ENCODE measurements around the gene IKZF3. TPM values are rescaled to one million over a fixed set of nuclear protein-coding genes. Genes with fewer than 3 reads are reported as not detected.
"Not testable (repeated sequence)": the region's sequence is repeated elsewhere in the genome, so short reads cannot be mapped to it uniquely, and the experiment has no call there.

IKZF3 gene
- total RNA-seq = 1 to 10 TPM; 4.8 to 5.6 TPM

DNA sequence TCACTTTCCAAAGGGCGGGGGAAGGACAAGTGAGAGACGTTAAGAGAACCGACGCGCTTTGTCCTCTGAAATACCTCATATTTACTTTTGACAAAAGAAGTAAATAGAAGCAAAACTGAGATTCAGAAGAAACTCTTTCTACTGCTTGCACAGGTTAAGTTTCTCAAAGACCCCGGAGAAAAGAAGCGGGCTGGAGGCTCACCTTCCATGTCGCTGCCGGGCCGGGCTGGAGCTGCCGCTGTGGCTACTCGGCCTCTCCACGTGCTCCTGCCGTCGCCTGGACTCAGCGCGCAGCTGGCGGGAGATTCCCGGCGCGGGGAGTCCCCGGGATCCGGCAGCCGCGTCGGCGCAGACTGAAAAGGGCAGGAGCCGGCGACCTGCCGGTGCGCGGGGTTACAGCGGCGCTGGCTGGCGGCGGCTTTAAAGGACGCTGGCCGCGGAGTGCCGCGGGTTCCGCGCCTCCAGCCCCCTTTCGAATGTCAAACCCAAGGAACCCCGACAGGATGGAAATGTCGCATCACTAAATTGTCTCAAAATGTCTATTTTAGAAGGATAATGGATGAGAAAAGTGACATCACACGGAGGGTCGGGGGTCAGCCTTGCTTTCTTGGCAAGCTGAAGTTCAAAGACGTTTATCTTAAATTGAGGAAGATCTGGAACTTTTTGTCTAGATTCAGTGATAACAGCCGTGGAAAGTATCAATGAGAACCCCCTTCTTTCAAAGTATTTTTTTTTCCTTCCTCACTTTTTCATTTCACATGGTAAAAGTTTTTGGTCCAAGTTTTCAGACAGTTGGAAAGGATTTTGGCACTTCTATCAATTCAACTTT, at the start of gene IKZF3:
IKZF3 (minus strand) TSS at position 395 of the 829 bp plus-strand sequence; CDS start at position 209, 186 bp downstream.
- no peak for TF ChIP-seq CTCF (IDR thresholded peaks at IDR 0.05)
- H3K4me3 ChIP-seq = peak within 1 kb of the TSS; percentile 62
- no peaks in the 10 kb centered on the region for H3K9me3 ChIP-seq
- H3K36me3 ChIP-seq = no peaks in the 10 kb centered on the region
- no peak within 1 kb of the TSS for H3K27ac ChIP-seq
- peaks cover 24% of the 10 kb centered on the region for H3K27me3 ChIP-seq (replicated peaks; ENCODE audit: insufficient read depth)
- no peak for ATAC-seq (ENCODE audit: insufficient number of reproducible peaks, low FRiP score, low read depth)
- no peak for DNase-seq (ENCODE audit: low spot score)
- peaks cover 8% of the 10 kb centered on the region in 2 donors for H3K4me1 ChIP-seq (ENCODE audit: control insufficient read depth in 1 of 2, low read depth in 2 of 2)

- Histone ChIP-seq H3K36me3 (no peaks in the 10 kb centered on the region), H3K4me3 (no peak overlapping the region), H3K27ac (no peak overlapping the region), H3K27me3 (replicated peaks; ENCODE audit: insufficient read depth) (no peaks in the 10 kb centered on the region), H3K9me3 (no peaks in the 10 kb centered on the region), H3K4me1 (ENCODE audit: control insufficient read depth in 1 of 2, low read depth in 2 of 2) (no peaks in the 10 kb centered on the region)
- TF ChIP-seq CTCF (IDR thresholded peaks at IDR 0.05) = no peak
- ATAC-seq (ENCODE audit: insufficient number of reproducible peaks, low FRiP score, low read depth) (no peak), DNase-seq (ENCODE audit: low spot score) (no peak)
Observed at GRCh38 chr17:39908789-39909352, 44.8 kb upstream of the IKZF3 start.

GRCh38 chr17:39904990-39905288, 40.8 kb upstream of the IKZF3 start:
- Histone ChIP-seq H3K27me3 (replicated peaks; ENCODE audit: insufficient read depth) (no peaks in the 10 kb centered on the region), H3K9me3 (no peaks in the 10 kb centered on the region), H3K27ac (no peak overlapping the region), H3K36me3 (no peaks in the 10 kb centered on the region), H3K4me1 (ENCODE audit: control insufficient read depth in 1 of 2, low read depth in 2 of 2) (no peaks in the 10 kb centered on the region), H3K4me3 (no peak overlapping the region)
- DNase-seq (ENCODE audit: low spot score) (no peak), ATAC-seq (ENCODE audit: insufficient number of reproducible peaks, low FRiP score, low read depth) (no peak)
- TF ChIP-seq CTCF (IDR thresholded peaks at IDR 0.05) = no peak

- Histone ChIP-seq H3K4me3 (no peak overlapping the region), H3K27me3 (replicated peaks; ENCODE audit: insufficient read depth) (no peaks in the 10 kb centered on the region), H3K36me3 (no peaks in the 10 kb centered on the region), H3K4me1 (ENCODE audit: control insufficient read depth in 1 of 2, low read depth in 2 of 2) (no peaks in the 10 kb centered on the region), H3K27ac (no peak overlapping the region), H3K9me3 (no peaks in the 10 kb centered on the region)
- no peak for TF ChIP-seq CTCF (IDR thresholded peaks at IDR 0.05)
- no peak for DNase-seq (ENCODE audit: low spot score)
- no peak for ATAC-seq (ENCODE audit: insufficient number of reproducible peaks, low FRiP score, low read depth)
Observed at GRCh38 chr17:39903158-39903884, 39.2 kb upstream of the IKZF3 start.

- H3K4me3 ChIP-seq; H3K4me1 ChIP-seq (ENCODE audit: control insufficient read depth in 1 of 2, low read depth in 2 of 2); H3K36me3 ChIP-seq; H3K9me3 ChIP-seq; H3K27me3 ChIP-seq (replicated peaks; ENCODE audit: insufficient read depth); DNase-seq (ENCODE audit: low spot score); ATAC-seq (ENCODE audit: insufficient number of reproducible peaks, low FRiP score, low read depth); H3K27ac ChIP-seq: not testable (repeated sequence)
Observed at GRCh38 chr17:39902027-39902426, 37.9 kb upstream of the IKZF3 start.

Measured in thoracic aorta (tissue), 2 donors.